ENCODE measurements around the gene LIPT2.

The LIPT2 gene

DNA sequence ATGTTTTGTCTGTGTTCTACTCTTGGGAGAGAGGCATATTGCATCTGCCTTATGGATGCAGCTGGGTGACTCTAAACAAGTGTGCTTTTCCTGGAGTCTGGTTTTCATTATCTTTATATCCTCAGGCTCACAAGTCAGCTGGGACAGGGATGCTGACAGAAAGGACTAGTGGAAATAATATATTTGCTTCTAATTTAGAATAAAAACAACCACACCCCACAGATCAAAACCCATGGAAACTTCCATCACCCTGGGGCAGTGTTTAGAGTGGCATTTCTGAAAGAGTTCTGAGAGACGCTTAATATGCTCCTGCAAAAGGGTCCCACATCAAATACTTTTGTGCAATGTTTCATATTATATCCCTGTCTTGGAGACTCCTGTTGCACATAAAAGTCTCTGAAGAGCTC lies 47.0 kb downstream of the LIPT2 start:
- Histone ChIP-seq H3K36me3 (ENCODE audit: control insufficient read depth, low read length) (no peaks in the 10 kb centered on the region), H3K79me2 (ENCODE audit: control insufficient read depth, low read length) (no peaks in the 10 kb centered on the region), H3K4me2 (ENCODE audit: low read length) (no peak overlapping the region), H3K27ac (ENCODE audit: low read depth, low read length) (no peak overlapping the region), H3K4me1 (ENCODE audit: control insufficient read depth, low read length) (peaks cover 10% of the 10 kb centered on the region), H3K9me3 (ENCODE audit: control insufficient read depth, insufficient read depth, low read length) (no peaks in the 10 kb centered on the region), H3K27me3 (ENCODE audit: control insufficient read depth, low read length) (peaks cover 22% of the 10 kb centered on the region; the same call in 1 of the 2 replicates), H3F3A (ENCODE audit: control insufficient read depth, insufficient read depth) (no peaks in the 10 kb centered on the region), H3K4me3 (ENCODE audit: low read length) (no peak overlapping the region), H3K9me2 (replicated peaks; ENCODE audit: control insufficient read depth, low read length) (no peaks in the 10 kb centered on the region), H4K20me1 (ENCODE audit: control insufficient read depth, insufficient read depth, low read depth, low read length) (no peaks in the 10 kb centered on the region)
- TF ChIP-seq CTCF (IDR thresholded peaks at IDR 0.05; ENCODE audit: low read depth, low read length, poor library complexity, severe bottlenecking) (no peak), EZH2phosphoT487 (IDR thresholded peaks at IDR 0.05; ENCODE audit: borderline replicate concordance, low read length) (no peak)

- Histone ChIP-seq H3K27ac (ENCODE audit: low read depth, low read length) (no peak overlapping the region), H3K79me2 (ENCODE audit: control insufficient read depth, low read length) (no peaks in the 10 kb centered on the region), H4K20me1 (ENCODE audit: control insufficient read depth, insufficient read depth, low read depth, low read length) (no peaks in the 10 kb centered on the region), H3K27me3 (ENCODE audit: control insufficient read depth, low read length) (peaks cover 24% of the 10 kb centered on the region; the same call in 1 of the 2 replicates), H3K9me3 (ENCODE audit: control insufficient read depth, insufficient read depth, low read length) (0 out of 2 replicates have a peak, but pooled peaks cover 5% of the 10 kb centered on the region), H3F3A (ENCODE audit: control insufficient read depth, insufficient read depth) (no peaks in the 10 kb centered on the region), H3K4me3 (ENCODE audit: low read length) (no peak overlapping the region), H3K4me1 (ENCODE audit: control insufficient read depth, low read length) (peaks cover 2% of the 10 kb centered on the region; the same call in 1 of the 2 replicates), H3K9me2 (replicated peaks; ENCODE audit: control insufficient read depth, low read length) (no peaks in the 10 kb centered on the region), H3K4me2 (ENCODE audit: low read length) (no peak overlapping the region), H3K36me3 (ENCODE audit: control insufficient read depth, low read length) (no peaks in the 10 kb centered on the region)
- no peak for TF ChIP-seq CTCF (IDR thresholded peaks at IDR 0.05; ENCODE audit: low read depth, low read length, poor library complexity, severe bottlenecking)
- TF ChIP-seq EZH2phosphoT487 (IDR thresholded peaks at IDR 0.05; ENCODE audit: borderline replicate concordance, low read length): no peak
Observed at GRCh38 chr11:74444173-74444826, 49.2 kb downstream of the LIPT2 start.

GRCh38 chr11:74443071-74443864 lies 50.3 kb downstream of the LIPT2 start:
- Histone ChIP-seq H3K4me2 (ENCODE audit: low read length) (no peak overlapping the region), H3K4me3 (ENCODE audit: low read length) (no peak overlapping the region), H3K27me3 (ENCODE audit: control insufficient read depth, low read length) (peaks cover 24% of the 10 kb centered on the region; the same call in 1 of the 2 replicates), H3K79me2 (ENCODE audit: control insufficient read depth, low read length) (no peaks in the 10 kb centered on the region), H3F3A (ENCODE audit: control insufficient read depth, insufficient read depth) (no peaks in the 10 kb centered on the region), H3K9me2 (replicated peaks; ENCODE audit: control insufficient read depth, low read length) (no peaks in the 10 kb centered on the region), H3K36me3 (ENCODE audit: control insufficient read depth, low read length) (no peaks in the 10 kb centered on the region), H3K4me1 (ENCODE audit: control insufficient read depth, low read length) (no peaks in the 10 kb centered on the region), H3K27ac (ENCODE audit: low read depth, low read length) (no peak overlapping the region), H4K20me1 (ENCODE audit: control insufficient read depth, insufficient read depth, low read depth, low read length) (no peaks in the 10 kb centered on the region), H3K9me3 (ENCODE audit: control insufficient read depth, insufficient read depth, low read length) (0 out of 2 replicates have a peak, but pooled peaks cover 5% of the 10 kb centered on the region)
- TF ChIP-seq EZH2phosphoT487 (IDR thresholded peaks at IDR 0.05; ENCODE audit: borderline replicate concordance, low read length) (no peak), CTCF (IDR thresholded peaks at IDR 0.05; ENCODE audit: low read depth, low read length, poor library complexity, severe bottlenecking) (no peak)
